GM19438 (cell line): Measurements from ENCODE around the gene EPN3.

Source experiments
- ATAC-seq: cut with Tn5 transposase; IDR thresholded peaks from one replicate; pipeline ENCODE4 v1.9.1; 2021; ENCODE audit warnings: low read depth; ENCODE audit not compliant: unreplicated experiment

The EPN3 gene

DNA sequence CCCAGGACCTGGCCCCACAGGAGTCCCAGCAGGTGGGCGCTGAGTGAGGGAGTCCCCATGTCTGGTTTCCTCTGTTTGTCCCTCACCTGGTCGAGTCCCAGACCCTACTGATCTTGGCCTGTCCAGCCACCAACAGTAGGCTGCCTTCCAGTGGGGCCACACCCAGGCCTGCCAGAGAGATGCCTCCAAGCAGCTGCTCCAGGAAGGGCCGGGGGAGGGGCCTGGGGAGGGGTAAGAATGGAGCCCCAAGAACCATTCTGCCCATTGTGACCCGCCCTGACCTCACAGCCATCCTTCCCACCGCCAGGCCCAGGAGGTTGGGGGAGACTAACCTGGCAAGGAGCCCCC, 15.2 kb downstream of the EPN3 start:
- ATAC-seq: no peak

DNA sequence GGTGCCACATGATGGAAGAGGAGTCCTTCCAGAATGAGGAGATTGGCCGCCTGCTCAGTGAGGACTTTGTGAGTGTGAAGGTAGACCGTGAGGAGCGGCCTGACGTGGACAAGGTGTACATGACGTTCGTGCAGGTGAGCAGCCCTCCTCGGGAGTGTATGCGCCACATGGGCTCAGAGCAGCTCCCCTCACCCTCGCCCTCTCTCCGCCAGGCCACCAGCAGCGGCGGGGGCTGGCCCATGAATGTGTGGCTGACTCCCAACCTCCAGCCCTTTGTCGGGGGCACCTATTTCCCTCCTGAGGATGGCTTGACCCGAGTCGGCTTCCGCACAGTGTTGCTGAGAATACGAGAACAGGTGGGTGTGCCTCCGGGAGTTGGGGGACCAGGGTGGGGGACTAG, 16.3 kb downstream of the EPN3 start:
- ATAC-seq: no peak

DNA sequence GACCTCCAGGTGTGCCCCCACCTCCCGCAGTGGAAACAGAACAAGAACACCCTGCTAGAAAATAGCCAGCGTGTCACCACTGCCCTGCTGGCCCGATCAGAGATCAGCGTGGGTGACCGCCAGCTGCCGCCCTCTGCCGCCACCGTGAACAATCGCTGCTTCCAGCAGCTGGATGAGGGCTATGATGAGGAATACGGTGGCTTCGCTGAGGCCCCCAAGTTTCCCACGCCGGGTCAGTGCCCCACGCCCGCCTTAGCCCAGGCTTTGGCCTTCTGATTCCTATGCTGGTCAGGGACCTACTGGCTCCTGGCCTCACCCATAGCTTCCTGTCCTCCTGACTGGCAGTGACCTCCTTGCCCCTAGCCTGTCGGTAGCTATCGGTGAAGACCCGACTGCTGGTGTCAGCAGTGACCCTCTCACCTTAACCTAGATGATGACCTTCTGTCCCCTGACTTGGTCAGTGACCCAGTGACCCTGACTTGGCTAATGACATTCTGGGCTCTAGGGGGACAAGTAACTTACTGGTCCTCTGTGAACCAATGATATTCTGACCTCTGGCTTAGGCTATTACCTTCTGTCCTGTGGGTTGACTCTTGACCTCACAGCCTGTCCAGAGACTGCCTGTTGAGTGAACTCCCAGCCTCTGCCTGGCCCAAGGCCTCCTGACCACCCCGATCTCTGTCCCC, 16.9 kb downstream of the EPN3 start:
- ATAC-seq: no peak

DNA sequence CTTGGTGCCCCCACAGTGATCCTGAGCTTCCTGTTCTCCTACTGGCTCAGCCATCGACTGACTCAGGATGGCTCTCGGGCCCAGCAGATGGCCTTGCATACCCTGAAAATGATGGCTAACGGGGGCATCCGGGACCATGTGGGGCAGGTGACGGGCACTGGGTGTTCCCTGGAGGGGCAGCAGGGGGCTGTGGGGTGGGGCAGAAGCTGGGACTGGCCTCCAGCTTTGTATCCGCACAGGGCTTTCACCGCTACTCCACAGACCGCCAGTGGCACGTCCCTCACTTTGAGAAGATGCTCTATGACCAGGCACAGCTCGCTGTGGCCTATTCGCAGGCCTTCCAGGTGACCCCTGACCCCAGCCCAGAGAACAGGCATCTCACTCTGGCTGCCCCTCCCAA, 17.4 kb downstream of the EPN3 start:
- no peak for ATAC-seq

DNA sequence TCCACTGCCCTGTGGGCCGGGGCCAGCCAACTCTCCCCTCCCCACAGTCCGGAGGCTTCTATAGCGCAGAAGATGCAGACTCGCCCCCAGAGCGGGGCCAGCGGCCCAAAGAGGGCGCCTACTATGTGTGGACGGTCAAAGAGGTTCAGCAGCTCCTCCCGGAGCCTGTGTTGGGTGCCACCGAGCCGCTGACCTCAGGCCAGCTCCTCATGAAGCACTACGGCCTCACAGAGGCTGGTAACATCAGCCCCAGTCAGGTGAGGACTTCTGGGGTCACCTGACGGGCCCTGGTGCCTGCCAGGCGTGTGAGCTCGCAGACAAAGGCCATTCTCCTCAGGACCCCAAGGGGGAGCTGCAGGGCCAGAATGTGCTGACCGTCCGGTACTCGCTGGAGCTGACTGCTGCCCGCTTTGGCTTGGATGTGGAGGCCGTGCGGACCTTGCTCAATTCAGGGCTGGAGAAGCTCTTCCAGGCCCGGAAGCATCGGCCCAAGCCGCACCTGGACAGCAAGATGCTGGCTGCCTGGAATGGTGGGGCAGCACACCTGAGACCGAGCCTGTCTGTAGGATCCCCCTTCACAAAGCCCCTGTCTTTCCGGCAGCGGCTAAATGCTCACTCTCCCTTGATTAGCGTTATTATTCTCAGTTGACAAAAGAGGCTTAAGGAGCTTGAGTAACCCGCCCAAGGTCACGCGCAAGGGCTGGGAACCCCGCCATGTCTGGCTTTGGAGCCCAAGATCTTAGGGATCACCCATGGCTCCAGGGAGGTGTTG, 18.3 kb downstream of the EPN3 start:
- no peak for ATAC-seq

DNA sequence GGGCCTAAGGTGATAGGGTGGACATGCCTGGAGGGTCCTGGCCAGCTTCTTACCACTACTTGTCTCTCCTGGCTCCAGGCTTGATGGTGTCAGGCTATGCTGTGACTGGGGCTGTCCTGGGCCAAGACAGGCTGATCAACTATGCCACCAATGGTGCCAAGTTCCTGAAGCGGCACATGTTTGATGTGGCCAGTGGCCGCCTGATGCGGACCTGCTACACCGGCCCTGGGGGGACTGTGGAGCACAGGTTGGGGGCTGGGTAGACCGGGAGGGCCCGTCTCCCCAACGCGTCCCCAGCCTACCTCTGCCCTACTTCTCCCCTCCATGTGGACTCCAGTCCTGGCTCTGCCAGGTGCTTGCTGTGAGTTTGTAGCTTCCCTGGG, 18.9 kb downstream of the EPN3 start:
- ATAC-seq: no peak

DNA sequence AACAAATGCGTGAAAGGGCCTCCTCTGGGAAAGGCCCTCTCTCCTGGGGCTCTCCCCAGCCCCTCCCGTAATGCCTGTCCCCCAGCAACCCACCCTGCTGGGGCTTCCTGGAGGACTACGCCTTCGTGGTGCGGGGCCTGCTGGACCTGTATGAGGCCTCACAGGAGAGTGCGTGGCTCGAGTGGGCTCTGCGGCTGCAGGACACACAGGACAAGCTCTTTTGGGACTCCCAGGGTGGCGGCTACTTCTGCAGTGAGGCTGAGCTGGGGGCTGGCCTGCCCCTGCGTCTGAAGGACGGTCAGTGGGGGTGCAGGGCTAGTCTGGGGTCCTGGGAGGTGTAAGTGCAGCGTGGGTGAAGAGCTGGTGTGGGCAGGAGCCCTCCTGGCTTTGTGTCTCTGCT, 19.3 kb downstream of the EPN3 start:
- ATAC-seq: no peak

DNA sequence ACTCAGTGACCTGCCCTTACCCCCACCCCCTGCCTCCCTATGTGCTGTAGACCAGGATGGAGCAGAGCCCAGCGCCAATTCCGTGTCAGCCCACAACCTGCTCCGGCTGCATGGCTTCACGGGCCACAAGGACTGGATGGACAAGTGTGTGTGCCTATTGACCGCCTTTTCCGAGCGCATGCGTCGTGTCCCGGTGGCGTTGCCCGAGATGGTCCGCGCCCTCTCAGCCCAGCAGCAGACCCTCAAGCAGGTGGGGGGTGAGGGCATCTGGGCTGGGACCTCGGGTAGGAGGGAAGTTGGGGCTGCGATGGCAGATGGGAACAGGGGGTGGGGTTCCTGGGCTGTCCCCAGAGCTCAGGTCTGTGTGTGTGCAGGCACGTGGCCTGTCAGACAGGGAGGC, 21.7 kb downstream of the EPN3 start:
- no peak for ATAC-seq

DNA sequence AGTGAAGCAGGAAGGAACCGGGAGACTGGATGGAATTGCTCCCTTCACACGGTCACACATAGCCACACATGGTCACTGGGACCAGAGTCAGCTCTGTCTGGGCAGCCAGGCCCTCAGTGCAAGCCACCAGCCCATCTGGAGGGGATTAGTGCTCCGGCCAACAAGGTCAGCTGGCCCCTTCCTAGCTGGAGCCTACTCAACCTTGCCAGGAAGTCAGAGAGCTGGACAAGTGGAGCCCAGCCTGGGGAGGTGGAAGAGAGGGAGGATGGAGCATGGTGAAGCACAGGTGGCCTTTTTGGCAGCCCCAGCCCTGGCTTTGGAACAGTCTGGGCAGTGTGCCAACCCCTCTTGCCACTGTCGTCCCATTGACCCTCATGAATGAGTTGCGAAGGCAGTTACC, 24.3 kb downstream of the EPN3 start:
- no peak for ATAC-seq

DNA sequence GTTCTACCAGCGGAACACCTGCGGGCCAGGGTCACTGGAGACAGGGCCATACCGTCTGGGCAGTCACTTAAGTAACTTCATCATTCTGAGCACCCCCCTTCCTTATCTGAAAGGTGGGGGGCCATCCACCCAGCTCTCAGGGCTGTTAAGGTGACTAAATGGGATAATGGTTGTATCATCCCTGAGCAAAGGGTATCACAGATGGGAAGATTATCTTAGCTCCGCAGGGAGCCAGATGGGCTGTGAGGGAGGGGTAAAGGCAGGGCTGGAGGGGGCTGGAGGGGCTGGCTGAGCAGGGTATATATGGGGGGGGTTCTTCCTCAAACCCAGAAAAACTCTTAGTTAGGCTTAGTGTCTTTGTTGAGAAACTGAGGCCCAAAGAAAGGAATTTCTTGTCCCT, 25.1 kb downstream of the EPN3 start:
- no peak for ATAC-seq

DNA sequence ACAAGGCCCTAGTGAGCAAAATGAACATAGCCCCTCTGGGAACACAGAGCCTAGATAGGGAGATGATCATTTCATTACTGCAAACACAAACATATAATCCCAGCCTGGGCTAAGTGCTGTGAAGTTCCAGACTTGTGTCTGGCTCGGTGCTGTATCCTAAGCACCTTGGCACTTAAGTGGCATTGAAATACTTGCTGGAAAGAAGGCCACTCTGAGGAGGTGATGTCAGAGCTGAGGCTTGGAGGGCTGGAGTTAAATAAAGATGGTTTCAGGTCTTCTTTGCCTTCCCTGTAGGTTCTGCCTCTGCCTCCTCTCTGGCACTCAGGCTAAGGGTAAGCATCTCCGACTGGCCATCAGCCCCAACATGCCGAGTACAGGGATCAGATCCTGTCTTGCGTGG, 25.6 kb downstream of the EPN3 start:
- no peak for ATAC-seq

DNA sequence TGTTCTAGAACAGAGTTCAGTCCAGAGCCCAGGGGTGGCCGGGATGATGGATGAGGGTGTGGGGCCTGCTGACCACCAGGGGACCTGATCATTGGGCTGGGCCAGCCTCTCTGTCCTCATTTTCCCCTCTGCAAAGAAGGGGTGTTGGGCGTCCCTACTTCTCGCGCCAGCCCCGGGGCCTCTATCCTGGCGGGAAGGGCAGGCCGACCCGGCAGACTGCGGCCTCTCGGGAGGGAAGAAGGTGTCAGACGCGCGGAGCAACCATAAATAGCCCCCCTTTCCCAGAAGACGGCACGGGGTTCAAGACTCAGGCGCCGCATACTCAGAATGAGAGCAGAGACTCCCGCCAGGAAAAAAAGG, 26.0 kb downstream of the EPN3 start:
- no peak for ATAC-seq

DNA sequence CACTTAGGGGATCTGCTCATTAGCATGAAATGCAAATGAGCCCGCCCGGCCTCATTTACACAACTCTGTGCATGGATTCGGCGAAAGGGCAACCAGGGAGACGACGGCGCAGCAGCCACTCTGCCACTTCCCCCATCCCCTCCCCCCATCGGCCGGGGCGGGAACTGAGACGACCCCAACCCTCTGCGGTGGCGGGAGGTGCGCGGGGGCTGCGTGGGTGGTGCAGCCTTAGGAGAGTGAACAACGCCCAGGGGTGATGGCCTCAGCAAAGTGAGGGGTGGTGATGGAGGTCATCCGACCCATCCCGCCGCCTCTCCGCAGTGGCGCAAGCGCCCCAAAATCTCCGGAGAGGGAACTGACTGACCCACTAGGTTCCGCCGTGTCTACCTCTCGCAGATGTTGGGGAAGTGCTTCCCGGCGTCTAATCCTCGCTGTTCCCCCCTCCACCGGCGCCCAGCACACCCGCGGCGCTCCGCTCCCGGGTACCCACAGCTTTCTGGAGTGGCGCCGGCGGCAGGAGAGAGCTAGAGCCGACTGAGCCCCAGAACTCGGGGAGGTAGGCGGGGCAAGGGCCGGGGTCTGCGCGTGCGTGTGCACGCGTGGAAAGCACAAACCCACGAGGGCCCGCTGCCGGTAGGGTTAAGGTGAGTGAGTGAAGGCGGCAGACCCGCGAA, 26.5 kb downstream of the EPN3 start:
- ATAC-seq: no peak

DNA sequence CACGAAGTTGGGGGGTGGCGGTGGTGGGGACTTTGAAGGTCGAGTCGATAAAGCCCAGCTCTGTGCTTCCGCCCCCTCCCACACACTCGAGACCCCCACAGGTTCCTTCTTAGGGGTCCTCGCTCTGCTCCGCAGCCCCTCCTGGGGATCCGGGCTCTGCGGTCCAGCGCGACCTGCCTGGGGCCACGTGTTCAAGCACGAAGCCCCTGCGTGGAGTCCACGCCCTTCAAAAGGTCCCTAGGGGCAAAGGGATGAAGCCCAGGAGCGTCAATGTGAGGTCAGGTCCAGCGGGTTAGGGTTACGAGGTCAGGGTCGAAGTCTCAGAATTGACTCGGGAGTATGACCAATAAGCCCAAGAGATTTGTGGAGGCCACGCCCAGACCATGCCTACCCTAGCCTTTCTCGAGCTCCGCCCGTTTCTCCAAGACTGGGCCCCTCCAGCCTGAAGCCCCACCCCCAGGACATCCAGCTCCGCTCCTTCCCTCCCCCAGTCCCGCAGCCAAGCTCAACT, 27.2 kb downstream of the EPN3 start:
- ATAC-seq: peak; percentile 7

DNA sequence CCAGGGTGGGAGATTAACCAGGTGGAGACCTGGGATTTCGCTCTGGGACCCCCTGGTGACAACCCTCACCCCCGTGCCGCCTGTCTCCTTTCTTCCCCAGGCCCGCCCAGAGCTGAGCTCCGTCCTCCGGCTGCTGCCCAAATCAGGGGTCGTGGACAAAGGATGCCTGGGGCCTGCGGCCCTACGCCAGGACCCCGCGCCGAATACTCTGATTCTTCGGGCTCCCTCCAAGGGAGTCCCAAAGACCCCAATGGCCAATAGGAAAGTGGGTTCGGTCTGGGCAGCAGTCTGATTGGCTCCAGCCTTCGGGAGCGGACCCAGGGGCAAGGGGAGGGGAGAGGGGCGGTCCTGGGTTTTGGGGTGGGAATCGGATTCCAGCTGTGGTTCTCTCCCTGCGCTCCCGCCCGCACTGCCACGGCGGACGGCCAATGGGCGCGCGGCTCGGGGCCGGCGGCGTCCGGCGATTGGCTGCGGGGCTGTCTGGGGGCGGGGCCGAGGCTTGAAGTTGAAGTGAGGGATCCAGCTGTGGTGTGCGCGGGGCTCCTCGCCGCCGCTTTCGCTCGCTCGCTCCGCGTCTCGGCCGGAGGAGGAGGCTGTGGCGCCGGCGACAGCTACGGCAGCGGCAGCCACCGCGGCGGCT, 27.8 kb downstream of the EPN3 start, which contains the start of gene CACNA1G:
Gene CACNA1G (plus strand): TSS at position 531 of the 640 bp plus-strand sequence. CDS start 745 bp downstream, outside the sequence.
- peak; percentile 93 for ATAC-seq

DNA sequence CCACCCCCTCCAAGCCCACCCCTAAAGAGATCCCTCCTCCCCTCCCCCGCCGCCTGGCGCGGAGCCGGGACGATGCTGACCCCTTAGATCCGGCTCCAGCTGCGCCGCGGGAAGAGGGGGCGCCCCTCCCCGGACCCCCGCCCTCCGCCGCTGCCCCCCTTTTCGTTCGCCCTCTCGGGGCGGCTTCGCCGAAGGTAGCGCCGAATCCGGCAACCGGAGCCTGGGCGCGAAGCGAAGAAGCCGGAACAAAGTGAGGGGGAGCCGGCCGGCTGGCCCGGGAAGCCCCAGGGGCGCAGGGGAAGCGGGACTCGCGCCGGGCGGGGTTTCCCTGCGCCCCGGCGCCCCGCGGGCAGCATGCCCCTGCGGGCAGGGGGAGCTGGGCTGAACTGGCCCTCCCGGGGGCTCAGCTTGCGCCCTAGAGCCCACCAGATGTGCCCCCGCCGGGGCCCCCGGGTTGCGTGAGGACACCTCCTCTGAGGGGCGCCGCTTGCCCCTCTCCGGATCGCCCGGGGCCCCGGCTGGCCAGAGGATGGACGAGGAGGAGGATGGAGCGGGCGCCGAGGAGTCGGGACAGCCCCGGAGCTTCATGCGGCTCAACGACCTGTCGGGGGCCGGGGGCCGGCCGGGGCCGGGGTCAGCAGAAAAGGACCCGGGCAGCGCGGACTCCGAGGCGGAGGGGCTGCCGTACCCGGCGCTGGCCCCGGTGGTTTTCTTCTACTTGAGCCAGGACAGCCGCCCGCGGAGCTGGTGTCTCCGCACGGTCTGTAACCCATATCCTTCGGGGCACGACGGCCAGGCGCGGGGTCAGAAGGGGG, 28.6 kb downstream of the EPN3 start:
- ATAC-seq: no peak

DNA sequence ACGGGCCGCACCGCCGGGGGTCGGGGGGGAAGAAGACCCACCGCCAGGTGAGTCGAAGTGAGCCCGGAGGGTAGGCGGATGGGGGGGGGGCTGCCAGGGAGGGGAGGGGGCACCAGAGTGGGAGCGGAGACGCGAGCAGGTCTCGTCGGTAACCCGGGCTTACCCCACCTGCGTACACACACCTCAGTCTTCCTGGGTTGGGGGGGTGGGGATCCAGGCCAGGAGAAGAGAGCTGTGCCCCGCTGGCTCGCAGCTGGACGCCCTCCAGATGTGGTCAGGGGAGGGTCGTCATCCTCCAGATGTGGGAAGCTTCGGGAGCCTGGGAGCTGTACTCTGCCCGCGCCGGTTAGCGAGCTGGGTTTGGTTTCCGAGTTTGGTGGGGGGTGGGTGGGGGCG, 29.2 kb downstream of the EPN3 start:
- no peak for ATAC-seq

DNA sequence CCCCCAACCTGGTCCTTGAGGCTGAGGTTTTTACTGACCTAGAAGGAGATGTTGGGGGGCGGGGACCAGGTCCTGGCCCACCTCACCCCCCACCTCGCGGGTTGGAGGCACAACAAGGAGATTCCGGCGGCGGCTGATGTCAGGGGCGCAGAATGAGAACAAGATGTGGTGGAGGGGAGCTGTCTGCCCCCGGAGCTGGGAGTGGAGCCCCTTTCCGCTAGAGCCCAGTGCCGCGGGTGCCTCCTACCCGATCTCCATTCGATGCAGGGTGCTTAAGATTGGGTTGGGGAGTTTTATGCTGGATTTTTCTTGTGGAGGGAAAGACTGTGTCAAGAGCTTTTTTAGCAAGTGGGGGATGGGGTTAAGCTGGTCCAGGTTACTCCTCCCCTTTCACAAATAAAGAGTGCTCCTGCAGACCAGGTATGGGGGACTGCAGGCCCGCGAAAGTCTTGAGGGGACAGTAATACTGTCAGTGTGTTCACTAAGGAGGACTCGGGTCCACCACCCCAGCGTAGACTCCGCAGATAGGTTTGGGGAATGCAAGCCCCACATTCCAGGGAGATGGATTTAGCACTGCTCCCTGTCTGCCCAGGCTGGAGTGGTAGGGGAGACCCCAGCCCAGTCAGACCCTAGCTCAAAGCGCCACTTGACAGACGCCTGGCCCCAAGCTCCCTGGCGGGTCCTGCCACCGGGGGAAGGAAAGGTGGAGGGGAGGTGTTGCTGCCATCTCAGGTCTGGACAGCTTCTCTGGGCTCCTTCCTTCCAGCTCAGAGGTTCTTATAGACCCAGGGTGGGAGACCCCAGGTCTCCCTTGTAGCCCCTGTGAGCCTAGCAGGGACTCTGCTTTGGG, 29.9 kb downstream of the EPN3 start:
- ATAC-seq: no peak

DNA sequence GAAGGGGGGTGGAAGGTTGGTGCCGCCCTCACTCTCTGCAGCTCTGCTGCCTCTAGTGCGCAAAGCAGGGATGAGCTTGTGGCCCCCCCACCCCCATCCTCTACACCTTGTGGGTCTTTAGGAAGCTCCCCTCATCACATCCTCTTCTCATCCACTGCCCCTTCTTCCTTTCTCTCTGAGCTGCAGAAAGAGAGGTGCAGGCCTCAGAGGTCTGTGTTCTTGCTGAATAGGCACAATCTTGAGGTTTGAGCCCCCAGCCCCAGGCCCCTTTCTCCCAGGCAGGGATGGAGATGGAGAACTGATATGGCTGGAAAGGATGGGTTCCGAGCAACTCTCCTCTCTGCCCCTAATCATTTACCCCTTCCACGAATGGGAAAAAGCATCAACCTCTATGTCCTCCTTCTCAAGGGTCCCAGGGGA, 30.6 kb downstream of the EPN3 start:
- no peak for ATAC-seq
